Testis (tissue), 2 donors: ENCODE results near the gene KIF26B.

Source experiments
- POLR2A ChIP-seq: fragments of 450-650 bp; IDR thresholded peaks from one replicate; pipeline ENCODE4 v1.6.1; 2017; ENCODE audit warnings: antibody characterized with exemption, mild to moderate bottlenecking, moderate library complexity
- TF ChIP-seq, protein P1 (sequence below), 3 experiments: fragments of 450-650 bp in 2 of 3; fragments of 200-600 bp in 1 of 3; sonication (generic) in 1 of 3; IDR thresholded peaks; one replicate each; pipeline ENCODE4 v1.5.1; 2016 to 2019; ENCODE audit warnings: antibody characterized with exemption in 3 of 3, mild to moderate bottlenecking in 2 of 3, moderate library complexity in 1 of 3

DNA sequence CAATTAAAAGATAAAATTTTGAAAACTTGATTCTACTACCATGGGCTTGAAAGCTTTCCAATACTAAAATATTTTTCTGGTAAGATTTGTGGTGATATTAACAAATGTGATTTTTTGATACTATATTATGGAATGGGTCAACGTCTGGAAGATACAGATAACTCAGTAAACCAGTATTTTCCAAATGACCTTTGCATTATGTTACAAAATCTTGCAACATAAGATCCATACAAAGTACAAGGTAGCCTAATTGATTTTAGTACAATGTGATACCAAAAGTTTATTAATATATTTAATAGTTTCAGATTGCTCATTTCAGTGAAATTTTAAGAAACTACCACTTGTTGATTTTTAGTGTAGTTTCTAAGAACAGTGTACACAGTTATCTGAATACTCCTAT, 236.2 kb downstream of the KIF26B start:
- TF ChIP-seq, protein P1, sequence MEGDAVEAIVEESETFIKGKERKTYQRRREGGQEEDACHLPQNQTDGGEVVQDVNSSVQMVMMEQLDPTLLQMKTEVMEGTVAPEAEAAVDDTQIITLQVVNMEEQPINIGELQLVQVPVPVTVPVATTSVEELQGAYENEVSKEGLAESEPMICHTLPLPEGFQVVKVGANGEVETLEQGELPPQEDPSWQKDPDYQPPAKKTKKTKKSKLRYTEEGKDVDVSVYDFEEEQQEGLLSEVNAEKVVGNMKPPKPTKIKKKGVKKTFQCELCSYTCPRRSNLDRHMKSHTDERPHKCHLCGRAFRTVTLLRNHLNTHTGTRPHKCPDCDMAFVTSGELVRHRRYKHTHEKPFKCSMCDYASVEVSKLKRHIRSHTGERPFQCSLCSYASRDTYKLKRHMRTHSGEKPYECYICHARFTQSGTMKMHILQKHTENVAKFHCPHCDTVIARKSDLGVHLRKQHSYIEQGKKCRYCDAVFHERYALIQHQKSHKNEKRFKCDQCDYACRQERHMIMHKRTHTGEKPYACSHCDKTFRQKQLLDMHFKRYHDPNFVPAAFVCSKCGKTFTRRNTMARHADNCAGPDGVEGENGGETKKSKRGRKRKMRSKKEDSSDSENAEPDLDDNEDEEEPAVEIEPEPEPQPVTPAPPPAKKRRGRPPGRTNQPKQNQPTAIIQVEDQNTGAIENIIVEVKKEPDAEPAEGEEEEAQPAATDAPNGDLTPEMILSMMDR (IDR thresholded peaks at IDR 0.05): no peak
- TF ChIP-seq POLR2A: no peak
